Dedifferentiated amniotic fluid mesenchymal stem cell (primary cell): ENCODE results near the gene SIRT3.
"Not testable (repeated sequence)": the region's sequence is repeated elsewhere in the genome, so short reads cannot be mapped to it uniquely, and the experiment has no call there.

Experiments used
- DNase-seq: peaks from one replicate; pipeline ENCODE4 v3.0.0-alpha.2; 2016; ENCODE audit errors: extremely low spot score

Gene SIRT3

GRCh38 chr11:270451-271318 lies 34.5 kb upstream of the SIRT3 start:
- DNase-seq: no peak

DNA sequence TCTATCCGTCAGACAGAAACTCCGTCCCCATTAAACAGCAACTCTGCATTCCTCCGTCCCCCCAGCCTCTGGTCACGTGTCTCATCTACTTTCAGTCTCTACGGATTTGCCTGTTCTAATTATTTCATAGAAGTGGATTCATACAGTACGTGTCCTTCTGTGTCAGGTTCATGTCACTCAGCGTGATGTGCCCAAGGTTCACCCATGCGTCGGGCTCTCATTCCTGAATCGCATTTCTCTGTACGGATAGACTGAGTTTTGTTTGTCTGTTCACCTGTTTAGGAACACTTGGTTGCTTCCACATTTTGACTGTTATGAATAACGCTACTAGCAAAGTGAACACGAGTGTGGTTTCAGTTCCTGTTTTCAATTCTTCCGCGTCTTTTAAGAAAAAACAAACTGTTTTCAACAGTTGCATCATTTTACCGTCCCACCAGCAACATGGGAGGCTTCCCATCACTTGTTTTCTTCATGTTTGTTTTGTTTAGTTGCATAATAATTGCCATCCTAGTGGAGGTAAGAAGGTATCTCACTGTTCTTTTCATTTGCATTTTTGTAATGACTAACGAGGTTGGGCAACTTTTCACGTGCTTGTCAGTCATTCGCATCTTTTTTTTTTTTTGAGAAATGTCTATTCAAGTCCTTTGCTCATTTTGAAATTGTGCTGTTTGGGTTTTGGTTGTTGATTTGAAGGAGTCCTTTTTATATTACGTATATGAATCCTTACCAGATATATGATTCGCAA lies 33.2 kb upstream of the SIRT3 start:
- no peak for DNase-seq

DNA sequence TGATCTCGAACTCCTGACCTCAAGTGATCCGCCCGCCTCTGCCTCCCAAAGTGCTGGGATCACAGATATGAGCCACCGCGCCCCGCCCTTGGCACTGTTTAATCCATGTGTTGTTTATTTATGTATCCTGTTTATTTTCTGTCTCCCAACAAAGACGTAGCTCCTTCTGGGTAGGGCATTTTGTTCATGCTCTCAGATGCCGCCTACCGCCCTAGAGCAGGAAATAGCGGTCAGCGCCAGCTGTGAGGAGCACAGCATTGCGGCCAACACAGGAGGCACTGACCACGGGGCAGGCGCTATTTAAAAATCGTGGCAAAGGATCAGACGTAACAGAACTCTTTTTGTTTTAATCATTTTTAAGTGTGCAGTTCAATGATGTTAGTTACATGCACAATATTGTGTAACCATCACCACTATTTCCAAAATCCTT lies 32.6 kb upstream of the SIRT3 start:
- DNase-seq: not testable (repeated sequence)

GRCh38 chr11:267491-267994 lies 31.4 kb upstream of the SIRT3 start:
- DNase-seq: no peak

- DNase-seq: no peak
These were observed 30.7 kb upstream of the SIRT3 start for GRCh38 chr11:266676-267439.

- no peak for DNase-seq
These were observed 25.5 kb upstream of the SIRT3 start for GRCh38 chr11:261624-262023.

- DNase-seq: no peak
These were observed 23.3 kb upstream of the SIRT3 start for GRCh38 chr11:259413-259812.

GRCh38 chr11:257766-258493 lies 21.8 kb upstream of the SIRT3 start:
- DNase-seq: no peak

DNA sequence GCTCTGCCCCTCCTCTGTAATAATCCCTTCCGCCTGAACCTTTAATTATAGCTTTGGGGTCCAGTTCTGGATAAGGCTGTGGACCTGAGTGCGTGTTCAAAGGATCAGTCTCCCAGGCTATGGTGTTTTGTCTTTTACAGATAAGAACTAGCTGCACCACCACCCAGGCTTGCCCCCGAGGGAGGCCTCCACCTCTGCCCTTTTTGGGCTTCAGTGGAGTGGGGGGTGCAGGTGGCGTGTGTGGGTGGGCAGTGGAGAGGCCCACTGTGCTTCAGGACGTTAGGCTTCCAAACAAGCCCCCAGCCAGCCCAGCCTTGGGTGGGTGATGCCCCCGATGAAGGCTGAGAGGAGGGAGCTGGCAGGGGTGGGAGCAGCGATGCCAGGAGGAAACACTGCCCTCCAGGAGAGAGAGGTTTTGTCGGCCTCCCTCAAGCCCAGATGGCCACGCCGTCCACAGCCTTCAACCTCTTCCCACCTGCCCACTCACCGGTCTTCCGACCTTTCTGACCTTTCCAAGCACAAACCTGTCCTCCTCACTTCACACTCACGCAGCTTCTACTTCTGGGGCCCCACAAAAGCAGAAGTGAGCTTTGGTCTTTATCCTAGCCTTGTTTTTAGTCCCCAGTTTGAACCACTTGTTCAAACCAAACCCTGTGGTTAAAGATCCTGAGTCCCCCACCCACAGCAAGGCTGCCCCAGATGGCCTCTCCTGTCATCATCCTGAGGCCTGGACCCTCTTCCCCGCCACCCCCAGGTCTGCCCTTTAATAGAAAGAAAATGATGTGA lies 21.0 kb upstream of the SIRT3 start:
- DNase-seq: no peak

DNA sequence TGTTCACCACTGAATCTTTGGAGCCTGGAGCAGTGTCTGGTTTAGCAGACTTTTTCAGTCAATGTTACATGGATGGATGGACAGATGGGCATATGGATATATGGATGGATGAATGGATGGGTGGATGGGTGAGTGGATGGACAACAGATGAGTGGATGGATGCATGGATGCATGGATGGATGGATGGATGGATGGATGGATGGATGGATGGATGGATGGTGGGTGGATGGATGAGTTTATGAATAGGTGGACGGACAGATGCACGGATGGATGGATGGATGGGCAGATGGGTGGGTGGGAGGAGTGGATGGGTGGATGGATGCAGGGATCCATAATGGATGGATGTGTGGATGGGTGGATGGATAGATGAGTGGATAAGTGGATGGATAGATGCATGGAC lies 19.7 kb upstream of the SIRT3 start:
- DNase-seq: no peak

DNA sequence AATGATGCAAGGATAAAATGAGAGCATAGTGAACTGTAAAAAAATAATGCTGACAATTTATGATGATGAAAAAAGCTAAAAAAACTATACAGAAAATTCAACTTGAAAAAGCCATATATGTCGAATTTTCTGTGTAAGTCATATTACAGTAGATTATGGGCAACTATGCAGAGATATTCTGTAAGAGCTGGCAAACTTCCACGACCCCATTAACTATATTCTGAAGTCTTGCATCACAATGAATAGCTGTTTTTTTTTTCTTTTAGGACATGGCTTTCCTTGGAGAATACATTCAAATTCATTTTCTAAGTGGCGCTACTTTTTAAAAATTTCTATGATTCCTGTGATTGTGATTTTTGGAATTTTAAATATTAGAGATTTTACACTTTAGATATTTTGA lies 19.0 kb upstream of the SIRT3 start:
- DNase-seq: no peak

- no peak for DNase-seq
These were observed 17.7 kb upstream of the SIRT3 start for GRCh38 chr11:253886-254270.

GRCh38 chr11:253160-253885 lies 17.2 kb upstream of the SIRT3 start:
- no peak for DNase-seq

- DNase-seq: no peak
These were observed 16.5 kb upstream of the SIRT3 start for GRCh38 chr11:252666-253065.

- no peak for DNase-seq
These were observed 15.4 kb upstream of the SIRT3 start for GRCh38 chr11:251550-251949.

DNA sequence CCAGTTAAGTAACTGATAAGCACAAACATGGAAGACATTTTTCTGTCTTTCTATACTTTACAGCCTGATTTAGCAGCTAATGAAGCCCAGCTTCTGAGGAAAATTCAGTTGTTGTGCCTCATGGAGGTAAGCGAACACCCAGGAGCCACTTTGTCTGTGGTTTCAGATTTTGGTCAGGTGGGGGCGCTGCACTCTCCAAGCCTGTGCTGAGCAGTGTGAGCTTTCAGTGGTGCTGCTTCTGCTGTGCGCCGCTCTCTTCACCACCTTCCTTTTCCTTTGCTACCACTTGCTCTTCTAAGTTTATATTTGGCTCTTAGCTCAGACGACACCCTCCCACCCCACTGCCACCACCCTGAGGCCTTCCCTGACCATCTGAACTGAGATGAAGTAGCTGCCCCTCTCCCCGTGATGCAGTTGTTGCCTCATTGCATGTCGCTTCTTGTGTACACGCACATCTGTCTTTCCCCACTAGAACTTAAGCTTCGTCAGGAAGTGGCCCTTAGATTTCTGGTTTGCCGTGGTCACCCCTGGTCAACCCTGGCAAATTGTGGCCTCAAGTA lies 14.7 kb upstream of the SIRT3 start:
- DNase-seq: peak; percentile 58

DNA sequence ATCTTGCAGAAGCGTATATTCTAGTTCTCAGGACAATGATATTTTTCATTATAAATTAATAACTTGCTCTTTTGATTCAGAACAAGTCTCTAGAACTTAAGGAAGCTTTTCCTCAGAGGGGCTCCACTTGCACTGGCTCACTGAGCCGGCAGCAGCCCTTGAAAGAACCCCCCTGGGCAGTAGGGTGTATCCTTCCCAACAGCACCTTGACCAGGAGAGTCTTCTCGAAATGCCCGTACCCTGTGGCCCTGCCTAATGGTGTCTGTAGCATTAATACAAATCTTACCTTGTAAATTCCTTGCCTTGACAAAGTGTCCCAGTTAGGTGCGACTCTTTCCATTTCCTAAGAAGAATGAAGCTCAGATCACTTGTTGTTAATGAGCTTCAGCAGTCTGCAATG lies 14.1 kb upstream of the SIRT3 start:
- no peak for DNase-seq

DNA sequence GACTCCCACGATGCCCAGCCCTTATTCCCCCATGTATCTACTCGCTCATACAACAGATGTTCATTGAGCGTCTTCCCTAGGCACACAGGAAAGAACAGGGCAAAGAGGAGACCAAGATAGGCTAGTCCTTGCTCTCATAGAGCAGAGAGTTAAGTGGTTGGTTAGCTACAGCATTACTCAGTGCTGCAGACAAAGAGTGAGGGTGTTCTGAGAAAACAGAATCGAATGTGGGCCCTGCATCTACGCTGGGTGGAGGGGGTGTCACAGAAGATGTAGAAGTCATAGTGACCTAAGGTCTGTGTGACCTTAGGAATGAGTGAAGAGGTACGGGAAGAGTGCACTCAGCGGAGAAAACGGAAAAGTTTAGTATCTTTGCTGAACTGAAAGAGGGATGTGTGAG lies 12.9 kb upstream of the SIRT3 start:
- DNase-seq: no peak

DNA sequence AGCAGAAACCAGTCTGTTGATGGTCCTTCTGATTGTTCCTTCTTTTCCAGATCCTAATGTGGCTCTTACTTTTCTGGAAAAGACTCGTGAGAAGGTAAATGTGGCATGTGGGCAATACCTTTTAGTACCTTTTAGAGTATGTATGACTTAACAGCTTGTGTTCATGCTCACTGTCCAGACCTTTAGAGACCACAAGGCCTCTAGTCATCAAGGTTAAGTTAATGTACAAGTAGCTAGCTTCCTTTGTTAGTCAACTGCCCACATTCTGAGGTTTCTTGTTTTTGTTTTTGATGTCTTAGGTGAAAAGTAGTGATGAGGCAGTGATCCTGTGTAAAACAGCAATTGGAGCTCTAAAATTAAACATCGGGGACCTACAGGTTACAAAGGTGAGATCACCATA lies 8.2 kb upstream of the SIRT3 start:
- no peak for DNase-seq

GRCh38 chr11:241634-242033 lies 5.5 kb upstream of the SIRT3 start:
- no peak for DNase-seq
